Upper lobe of left lung (tissue), 6 donors: ENCODE results near the gene ZNF526. TPM values are rescaled to one million over a fixed set of nuclear protein-coding genes. Genes with fewer than 3 reads are reported as not detected.

ENCODE experiments used
- ATAC-seq, 2 donors: fragments of 200-7000 bp; cut with Tn5 transposase; one replicate each; pipeline ENCODE4 v1.9.1; 2022; ENCODE audit warnings: mild to moderate bottlenecking in 2 of 2, moderate library complexity in 2 of 2; ENCODE audit not compliant: low FRiP score in 2 of 2
- DNase-seq, 2 donors: peaks; one replicate each; pipeline ENCODE4 v3.0.0-alpha.2; 2019 to 2020
- H3K27ac ChIP-seq, 4 donors: fragments of 200-600 bp; sonication (generic); one replicate each; pipeline ENCODE4 v1.5.1; 2016 to 2019
- H3K27me3 ChIP-seq, 4 donors: fragments of 200-600 bp; sonication (generic); one replicate each; pipeline ENCODE4 v1.5.1; 2017 to 2019
- H3K36me3 ChIP-seq, 4 donors: fragments of 200-600 bp; sonication (generic); one replicate each; pipeline ENCODE4 v1.5.1; 2016 to 2019
- H3K4me1 ChIP-seq, 4 donors: fragments of 200-600 bp; sonication (generic); one replicate each; pipeline ENCODE4 v1.5.1; 2018 to 2019
- H3K4me3 ChIP-seq, 4 donors: fragments of 200-600 bp; sonication (generic); one replicate each; pipeline ENCODE4 v1.5.1; 2017 to 2019; ENCODE audit warnings: mild to moderate bottlenecking in 2 of 4, moderate library complexity in 1 of 4
- H3K9me3 ChIP-seq, 4 donors: fragments of 200-600 bp; sonication (generic); one replicate each; pipeline ENCODE4 v1.5.1; 2018 to 2019
- CTCF ChIP-seq, 6 experiments: fragments of 450-650 bp in 4 of 6; fragments of 200-600 bp in 2 of 6; sonication (generic) in 2 of 6; IDR thresholded peaks; one replicate each; pipeline ENCODE4 v1.5.1; 2016 to 2019; ENCODE audit warnings: antibody characterized with exemption in 6 of 6
- EP300 ChIP-seq, 4 donors: sonication (generic); formaldehyde crosslinking; IDR thresholded peaks; one replicate each; pipeline ENCODE4 v1.5.1; 2017; ENCODE audit warnings: antibody characterized with exemption in 4 of 4, control low read depth in 2 of 4
- POLR2A ChIP-seq, 4 donors: fragments of 450-650 bp; IDR thresholded peaks; one replicate each; pipeline ENCODE4 v1.5.1; 2016 to 2017; ENCODE audit warnings: antibody characterized with exemption in 4 of 4, mild to moderate bottlenecking in 2 of 4
- POLR2AphosphoS5 ChIP-seq, 2 donors: sonication (generic); formaldehyde crosslinking; IDR thresholded peaks; one replicate each; pipeline ENCODE4 v1.5.1; 2017; ENCODE audit warnings: antibody characterized with exemption in 2 of 2
- WGBS, 2 donors: methylation state at CpG; one replicate each; pipeline ENCODE4 v1.1.5; 2017 to 2018; 5-methylcytosine and 5-hydroxymethylcytosine counted together
- total RNA-seq, 6 donors: library from RNA; depleted of rRNA in 4 of 6; stranded (reverse); fragments of >200 nt in 4 of 6; gene quantifications; one replicate each; pipeline versions ENCODE4 v1.1.0 to v1.2.1, GENCODE V29; 2016 to 2021
- donor health status: DM: no; HTN: no; CAD: no; lungs with moderate emphysema.
- donor health status: DM: no; HTN: yes; CAD: no; lungs with severe emphysema.

Gene ZNF526
- total RNA-seq, 6 donors from 2014 or later: 7.9 to 13.8 (median 11.4) TPM

GRCh38 chr19:42247640-42248199, 27.6 kb downstream of the ZNF526 start:
- Histone ChIP-seq H3K36me3 (peaks cover 0 to 27% (median 19%) of the 10 kb centered on the region in 4 donors), H3K9me3 (no peaks in the 10 kb centered on the region), H3K27ac (peak overlapping the region in 2 of 4 donors; percentile 34 to 66), H3K4me1 (peaks cover 41 to 75% (median 65%) of the 10 kb centered on the region in 4 donors), H3K4me3 (no peak overlapping the region), H3K27me3 (no peaks in the 10 kb centered on the region)
- ATAC-seq: no peak
- WGBS, 2 donors: 90 to 98% methylated on average over 2 to 5 of the region's 6 CpGs
- TF ChIP-seq CTCF (IDR thresholded peaks at IDR 0.05) (no peak), POLR2A (IDR thresholded peaks at IDR 0.05) (no peak), POLR2AphosphoS5 (IDR thresholded peaks at IDR 0.05) (no peak), EP300 (IDR thresholded peaks at IDR 0.05) (no peak)
- DNase-seq: no peak

- no peaks in the 10 kb centered on the region for H3K9me3 ChIP-seq
- H3K27ac ChIP-seq: peak overlapping the region in 2 of 4 donors; percentile 98 to 100
- no peak overlapping the region for H3K4me3 ChIP-seq
- H3K27me3 ChIP-seq: no peaks in the 10 kb centered on the region
- H3K4me1 ChIP-seq: peaks cover 42 to 77% (median 67%) of the 10 kb centered on the region in 4 donors
- WGBS, 2 donors: 89% methylated on average over 33 to 41 of the region's 41 CpGs
- TF ChIP-seq CTCF (IDR thresholded peaks at IDR 0.05): no peak
- H3K36me3 ChIP-seq: peaks cover 0 to 27% (median 19%) of the 10 kb centered on the region in 4 donors
- DNase-seq: peak in 1 of 2 donors; percentile 85
- no peak for ATAC-seq
Measured at GRCh38 chr19:42248270-42249148, 28.4 kb downstream of the ZNF526 start.

- H3K27ac ChIP-seq: peak overlapping the region in 3 of 4 donors; percentile 98 to 100 (median 100)
- peaks cover 36 to 70% (median 60%) of the 10 kb centered on the region in 4 donors for H3K4me1 ChIP-seq
- TF ChIP-seq EP300 (IDR thresholded peaks at IDR 0.05) (no peak), POLR2AphosphoS5 (IDR thresholded peaks at IDR 0.05) (no peak), POLR2A (IDR thresholded peaks at IDR 0.05) (no peak), CTCF (IDR thresholded peaks at IDR 0.05) (no peak)
- 84 to 86% methylated on average over 25 to 36 of the region's 36 CpGs for WGBS, 2 donors
- no peak for ATAC-seq
- no peaks in the 10 kb centered on the region for H3K27me3 ChIP-seq
- H3K9me3 ChIP-seq: no peaks in the 10 kb centered on the region
- peaks cover 0 to 27% (median 19%) of the 10 kb centered on the region in 4 donors for H3K36me3 ChIP-seq
- H3K4me3 ChIP-seq: no peak overlapping the region
- DNase-seq: peak in 1 of 2 donors; percentile 82
Measured at GRCh38 chr19:42249149-42249750, 29.1 kb downstream of the ZNF526 start.

GRCh38 chr19:42249769-42250168, 29.7 kb downstream of the ZNF526 start:
- no peaks in the 10 kb centered on the region for H3K9me3 ChIP-seq
- H3K4me1 ChIP-seq: peaks cover 36 to 69% (median 60%) of the 10 kb centered on the region in 4 donors
- TF ChIP-seq POLR2A (IDR thresholded peaks at IDR 0.05): no peak
- no peak for TF ChIP-seq CTCF (IDR thresholded peaks at IDR 0.05)
- no peak for TF ChIP-seq POLR2AphosphoS5 (IDR thresholded peaks at IDR 0.05)
- ATAC-seq (no peak), DNase-seq (no peak)
- peaks cover 0 to 27% (median 19%) of the 10 kb centered on the region in 4 donors for H3K36me3 ChIP-seq
- no peak overlapping the region for H3K4me3 ChIP-seq
- H3K27ac ChIP-seq: peak overlapping the region; percentile 98 to 100 (median 100)
- H3K27me3 ChIP-seq: no peaks in the 10 kb centered on the region
- WGBS, 2 donors: 75 to 80% methylated on average over 6 of the region's 6 CpGs
